ENCODE data around the gene KCNG3. TPM values are rescaled to one million over a fixed set of nuclear protein-coding genes. Genes with fewer than 3 reads are reported as not detected.

The KCNG3 gene
- total RNA-seq: 1 to 10 TPM in 2 of 8 experiments, under 1 TPM in 6; 0.10 to 2.6 (median 0.65) TPM

GRCh38 chr2:42493468-42494354, at the start of gene KCNG3:
Gene KCNG3, minus strand, starts transcription at chr2:42493982. Its CDS starts 481 bp downstream, at chr2:42493501.
- Histone ChIP-seq H3K27ac (no peak within 1 kb of the TSS), H3K4me1 (replicated peaks in 1 of 2) (no peaks in the 10 kb centered on the region), H3K4me3 (peak within 1 kb of the TSS; percentile 55 to 91 (median 62))
- ATAC-seq (replicated peaks in 6 of 8): peak; percentile 79 to 91 (median 88)
- WGBS, 10 experiments: 0 to 1% methylated on average over 2 to 16 of the region's 123 CpGs; no CpG with 5 or more reads in 8 of the 10 experiments
- in situ Hi-C loops (cut with MboI; ENCODE audit: low pct_unique_long_range_greater_than_20kb in 2 of 9, low sequenced_read_pairs in 9 of 9, unreplicated experiment in 9 of 9): loop anchor here in 1 of 9 experiments (10.0 kb wide), 1 partner anchor 171 kb away; no protein-coding TSS in a partner anchor

- no peak for ATAC-seq (replicated peaks in 6 of 8)
- no peak overlapping the region for H3K27ac ChIP-seq
- in situ Hi-C loops (cut with MboI; ENCODE audit: low pct_unique_long_range_greater_than_20kb in 2 of 9, low sequenced_read_pairs in 9 of 9, unreplicated experiment in 9 of 9): no loop called here
- peaks cover 14 to 16% of the 10 kb centered on the region in 2 donors for H3K4me1 ChIP-seq (replicated peaks in 1 of 2)
- 0 to 100% (median 67%) methylated on average over 1 to 4 of the region's 4 CpGs; no CpG with 5 or more reads in 2 of the 10 experiments for WGBS, 10 experiments
- H3K4me3 ChIP-seq: no peak overlapping the region
Observed at GRCh38 chr2:42542871-42543270, 49.1 kb upstream of the KCNG3 start.

- H3K27ac ChIP-seq: no peak overlapping the region
- 75 to 100% (median 97%) methylated on average over 1 to 3 of the region's 3 CpGs; no CpG with 5 or more reads in 1 of the 10 experiments for WGBS, 10 experiments
- no peaks in the 10 kb centered on the region for H3K4me1 ChIP-seq (replicated peaks in 1 of 2)
- in situ Hi-C loops (cut with MboI; ENCODE audit: low pct_unique_long_range_greater_than_20kb in 2 of 9, low sequenced_read_pairs in 9 of 9, unreplicated experiment in 9 of 9): no loop called here
- ATAC-seq (replicated peaks in 6 of 8): no peak
- no peak overlapping the region for H3K4me3 ChIP-seq
Observed at GRCh38 chr2:42537493-42537892, 43.7 kb upstream of the KCNG3 start.

GRCh38 chr2:42532397-42532796, 38.6 kb upstream of the KCNG3 start:
- H3K4me1 ChIP-seq (replicated peaks in 1 of 2): no peaks in the 10 kb centered on the region
- H3K4me3 ChIP-seq: no peak overlapping the region
- no peak overlapping the region for H3K27ac ChIP-seq
- WGBS, 10 experiments: 33 to 100% (median 94%) methylated on average over 1 to 4 of the region's 4 CpGs; no CpG with 5 or more reads in 5 of the 10 experiments
- no peak for ATAC-seq (replicated peaks in 6 of 8)
- in situ Hi-C loops (cut with MboI; ENCODE audit: low pct_unique_long_range_greater_than_20kb in 2 of 9, low sequenced_read_pairs in 9 of 9, unreplicated experiment in 9 of 9): no loop called here

- H3K4me1 ChIP-seq (replicated peaks in 1 of 2): no peaks in the 10 kb centered on the region
- H3K4me3 ChIP-seq: no peak overlapping the region
- 27 to 80% (median 69%) methylated on average over 2 to 13 of the region's 13 CpGs; no CpG with 5 or more reads in 1 of the 10 experiments for WGBS, 10 experiments
- no peak for ATAC-seq (replicated peaks in 6 of 8)
- no peak overlapping the region for H3K27ac ChIP-seq
- in situ Hi-C loops (cut with MboI; ENCODE audit: low pct_unique_long_range_greater_than_20kb in 2 of 9, low sequenced_read_pairs in 9 of 9, unreplicated experiment in 9 of 9): loop anchor here in 2 of 9 experiments (25.0 kb wide), 1 partner anchor 139 kb away; no protein-coding TSS in a partner anchor
Observed at GRCh38 chr2:42523341-42523740, 29.6 kb upstream of the KCNG3 start.

GRCh38 chr2:42522035-42522434, 28.3 kb upstream of the KCNG3 start:
- in situ Hi-C loops (cut with MboI; ENCODE audit: low pct_unique_long_range_greater_than_20kb in 2 of 9, low sequenced_read_pairs in 9 of 9, unreplicated experiment in 9 of 9): loop anchor here in 2 of 9 experiments (25.0 kb wide), 1 partner anchor 140 kb away; no protein-coding TSS in a partner anchor
- no peaks in the 10 kb centered on the region for H3K4me1 ChIP-seq (replicated peaks in 1 of 2)
- ATAC-seq (replicated peaks in 6 of 8): no peak
- WGBS, 10 experiments: 0 to 70% (median 53%) methylated on average over 1 to 2 of the region's 2 CpGs; no CpG with 5 or more reads in 6 of the 10 experiments
- no peak overlapping the region for H3K27ac ChIP-seq
- no peak overlapping the region for H3K4me3 ChIP-seq

GRCh38 chr2:42519624-42520023, 25.8 kb upstream of the KCNG3 start:
- no peak overlapping the region for H3K27ac ChIP-seq
- WGBS, 10 experiments: 78 to 100% (median 91%) methylated on average over 1 to 7 of the region's 8 CpGs; no CpG with 5 or more reads in 3 of the 10 experiments
- no peaks in the 10 kb centered on the region for H3K4me1 ChIP-seq (replicated peaks in 1 of 2)
- ATAC-seq (replicated peaks in 6 of 8): no peak
- in situ Hi-C loops (cut with MboI; ENCODE audit: low pct_unique_long_range_greater_than_20kb in 2 of 9, low sequenced_read_pairs in 9 of 9, unreplicated experiment in 9 of 9): loop anchor here in 3 of 9 experiments (10.0 to 25.0 kb wide), 2 partner anchors 143 to 145 kb away; no protein-coding TSS in a partner anchor
- no peak overlapping the region for H3K4me3 ChIP-seq

GRCh38 chr2:42516418-42516901, 22.7 kb upstream of the KCNG3 start:
- in situ Hi-C loops (cut with MboI; ENCODE audit: low pct_unique_long_range_greater_than_20kb in 2 of 9, low sequenced_read_pairs in 9 of 9, unreplicated experiment in 9 of 9): loop anchor here in 3 of 9 experiments (10.0 to 25.0 kb wide), 2 partner anchors 146 to 148 kb away; no protein-coding TSS in a partner anchor
- Histone ChIP-seq H3K4me3 (no peak overlapping the region), H3K4me1 (replicated peaks in 1 of 2) (no peaks in the 10 kb centered on the region), H3K27ac (no peak overlapping the region)
- peak in 2 of 8 experiments; percentile 59 to 92 for ATAC-seq (replicated peaks in 6 of 8)
- 13 to 100% (median 100%) methylated on average over 1 to 4 of the region's 4 CpGs; no CpG with 5 or more reads in 2 of the 10 experiments for WGBS, 10 experiments

- Histone ChIP-seq H3K27ac (no peak overlapping the region), H3K4me3 (no peak overlapping the region), H3K4me1 (replicated peaks in 1 of 2) (peaks cover 0 to 8% of the 10 kb centered on the region in 2 donors)
- in situ Hi-C loops (cut with MboI; ENCODE audit: low pct_unique_long_range_greater_than_20kb in 2 of 9, low sequenced_read_pairs in 9 of 9, unreplicated experiment in 9 of 9): loop anchor here in 3 of 9 experiments (10.0 to 25.0 kb wide), 2 partner anchors 149 to 151 kb away; no protein-coding TSS in a partner anchor
- WGBS, 10 experiments: 7 to 90% (median 40%) methylated on average over 1 to 4 of the region's 5 CpGs; no CpG with 5 or more reads in 3 of the 10 experiments
- peak in 3 of 8 experiments; percentile 54 to 91 (median 78) for ATAC-seq (replicated peaks in 6 of 8)
Observed at GRCh38 chr2:42513252-42513918, 19.6 kb upstream of the KCNG3 start.

- Histone ChIP-seq H3K4me1 (replicated peaks in 1 of 2) (peaks cover 0 to 8% of the 10 kb centered on the region in 2 donors), H3K27ac (no peak overlapping the region), H3K4me3 (no peak overlapping the region)
- 22 to 81% (median 34%) methylated on average over 1 to 2 of the region's 2 CpGs; no CpG with 5 or more reads in 3 of the 10 experiments for WGBS, 10 experiments
- in situ Hi-C loops (cut with MboI; ENCODE audit: low pct_unique_long_range_greater_than_20kb in 2 of 9, low sequenced_read_pairs in 9 of 9, unreplicated experiment in 9 of 9): loop anchor here in 3 of 9 experiments (10.0 to 25.0 kb wide), 2 partner anchors 152 to 154 kb away; no protein-coding TSS in a partner anchor
- ATAC-seq (replicated peaks in 6 of 8): no peak
Observed at GRCh38 chr2:42510608-42511243, 16.9 kb upstream of the KCNG3 start.

GRCh38 chr2:42510191-42510590, 16.4 kb upstream of the KCNG3 start:
- no peak for ATAC-seq (replicated peaks in 6 of 8)
- in situ Hi-C loops (cut with MboI; ENCODE audit: low pct_unique_long_range_greater_than_20kb in 2 of 9, low sequenced_read_pairs in 9 of 9, unreplicated experiment in 9 of 9): loop anchor here in 3 of 9 experiments (10.0 to 25.0 kb wide), 2 partner anchors 152 to 155 kb away; no protein-coding TSS in a partner anchor
- H3K4me3 ChIP-seq: no peak overlapping the region
- WGBS, 10 experiments: 48 to 100% (median 60%) methylated on average over 1 to 5 of the region's 6 CpGs; no CpG with 5 or more reads in 2 of the 10 experiments
- no peak overlapping the region for H3K27ac ChIP-seq
- peaks cover 0 to 8% of the 10 kb centered on the region in 2 donors for H3K4me1 ChIP-seq (replicated peaks in 1 of 2)

All from motor neuron (in vitro differentiated cells).